ENCODE measurements around the gene MTAP.

DNA sequence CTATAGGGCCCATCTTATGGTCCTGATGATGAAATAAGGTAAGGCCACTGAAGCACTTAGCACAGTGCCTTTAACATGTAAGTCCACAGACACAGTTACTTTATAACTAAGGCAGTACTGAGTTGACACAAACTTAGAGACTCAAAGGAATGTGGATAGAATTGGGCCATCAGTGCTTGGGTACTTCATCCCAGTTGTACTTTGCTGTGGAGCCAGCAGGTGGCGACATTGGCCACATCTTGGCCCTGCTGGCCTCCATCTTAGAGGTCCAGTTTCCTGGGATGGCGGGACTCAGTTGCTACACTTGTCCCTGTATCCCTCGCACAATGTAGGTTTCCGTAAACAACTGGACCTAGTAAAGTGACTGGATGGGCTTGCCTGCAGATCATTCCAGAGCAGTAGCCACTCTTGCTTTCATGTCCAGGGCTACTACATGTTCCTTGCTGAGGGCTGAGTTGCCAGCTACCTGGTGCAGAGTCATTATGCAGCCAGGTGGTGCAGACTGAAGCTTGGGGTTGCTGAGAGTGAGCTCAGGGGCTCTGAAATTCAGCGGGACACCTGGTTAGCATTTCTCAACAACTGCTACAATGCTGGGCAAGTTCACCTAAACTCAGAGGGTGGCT, 10.6 kb downstream of the MTAP start:
- TF ChIP-seq, protein P1, sequence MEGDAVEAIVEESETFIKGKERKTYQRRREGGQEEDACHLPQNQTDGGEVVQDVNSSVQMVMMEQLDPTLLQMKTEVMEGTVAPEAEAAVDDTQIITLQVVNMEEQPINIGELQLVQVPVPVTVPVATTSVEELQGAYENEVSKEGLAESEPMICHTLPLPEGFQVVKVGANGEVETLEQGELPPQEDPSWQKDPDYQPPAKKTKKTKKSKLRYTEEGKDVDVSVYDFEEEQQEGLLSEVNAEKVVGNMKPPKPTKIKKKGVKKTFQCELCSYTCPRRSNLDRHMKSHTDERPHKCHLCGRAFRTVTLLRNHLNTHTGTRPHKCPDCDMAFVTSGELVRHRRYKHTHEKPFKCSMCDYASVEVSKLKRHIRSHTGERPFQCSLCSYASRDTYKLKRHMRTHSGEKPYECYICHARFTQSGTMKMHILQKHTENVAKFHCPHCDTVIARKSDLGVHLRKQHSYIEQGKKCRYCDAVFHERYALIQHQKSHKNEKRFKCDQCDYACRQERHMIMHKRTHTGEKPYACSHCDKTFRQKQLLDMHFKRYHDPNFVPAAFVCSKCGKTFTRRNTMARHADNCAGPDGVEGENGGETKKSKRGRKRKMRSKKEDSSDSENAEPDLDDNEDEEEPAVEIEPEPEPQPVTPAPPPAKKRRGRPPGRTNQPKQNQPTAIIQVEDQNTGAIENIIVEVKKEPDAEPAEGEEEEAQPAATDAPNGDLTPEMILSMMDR (IDR thresholded peaks at IDR 0.05; ENCODE audit: low read depth, low read length, poor library complexity, severe bottlenecking) = no peak
- TF ChIP-seq EZH2phosphoT487 (IDR thresholded peaks at IDR 0.05; ENCODE audit: borderline replicate concordance, low read length) = no peak

Measured in DOHH2 (cell line).